PC-3 (cell line): ENCODE results near the gene TSHZ2.

ENCODE experiments used
- EZH2 ChIP-seq: fragments of 300-600 bp; sonication (generic); IDR thresholded peaks from one replicate; pipeline ENCODE4 v1.6.1; 2017; ENCODE audit warnings: antibody characterized with exemption, mild to moderate bottlenecking, low read length; ENCODE audit not compliant: unreplicated experiment
- TF ChIP-seq, protein P1 (sequence below): fragments of 300-600 bp; sonication (generic); conservative IDR thresholded peaks from 2 replicates; pipeline ENCODE4 v1.5.1; 2017; ENCODE audit warnings: antibody characterized with exemption, low read depth, mild to moderate bottlenecking, low read length

DNA sequence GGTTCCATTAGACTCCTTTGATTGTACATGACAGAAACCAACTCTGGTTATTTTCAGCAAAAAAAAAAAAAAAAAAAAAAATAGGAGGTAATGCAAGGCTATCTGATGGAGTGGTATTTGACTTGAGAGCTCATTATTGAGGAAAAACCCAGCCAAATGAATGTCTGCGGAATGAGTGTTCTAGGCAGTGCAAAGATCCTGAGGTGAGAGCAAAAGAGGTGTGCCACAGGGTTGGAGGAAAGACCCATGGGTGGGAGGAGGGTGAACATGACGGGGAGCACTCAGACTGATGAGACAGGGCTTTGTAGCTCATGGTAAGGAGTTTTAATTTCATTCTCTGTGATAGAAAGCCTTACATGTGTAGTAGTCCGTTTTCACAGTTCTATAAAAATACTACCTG is 188.9 kb downstream of the TSHZ2 start:
- TF ChIP-seq, protein P1, sequence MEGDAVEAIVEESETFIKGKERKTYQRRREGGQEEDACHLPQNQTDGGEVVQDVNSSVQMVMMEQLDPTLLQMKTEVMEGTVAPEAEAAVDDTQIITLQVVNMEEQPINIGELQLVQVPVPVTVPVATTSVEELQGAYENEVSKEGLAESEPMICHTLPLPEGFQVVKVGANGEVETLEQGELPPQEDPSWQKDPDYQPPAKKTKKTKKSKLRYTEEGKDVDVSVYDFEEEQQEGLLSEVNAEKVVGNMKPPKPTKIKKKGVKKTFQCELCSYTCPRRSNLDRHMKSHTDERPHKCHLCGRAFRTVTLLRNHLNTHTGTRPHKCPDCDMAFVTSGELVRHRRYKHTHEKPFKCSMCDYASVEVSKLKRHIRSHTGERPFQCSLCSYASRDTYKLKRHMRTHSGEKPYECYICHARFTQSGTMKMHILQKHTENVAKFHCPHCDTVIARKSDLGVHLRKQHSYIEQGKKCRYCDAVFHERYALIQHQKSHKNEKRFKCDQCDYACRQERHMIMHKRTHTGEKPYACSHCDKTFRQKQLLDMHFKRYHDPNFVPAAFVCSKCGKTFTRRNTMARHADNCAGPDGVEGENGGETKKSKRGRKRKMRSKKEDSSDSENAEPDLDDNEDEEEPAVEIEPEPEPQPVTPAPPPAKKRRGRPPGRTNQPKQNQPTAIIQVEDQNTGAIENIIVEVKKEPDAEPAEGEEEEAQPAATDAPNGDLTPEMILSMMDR, result no peak
- no peak for TF ChIP-seq EZH2
